Parathyroid adenoma (tissue), 2 donors: ENCODE measurements around the gene SMARCA2.
A peak's percentile ranks its signal among the peaks of the same experiment; 100 is the strongest.

Source experiments
- H2AFZ ChIP-seq: fragments of 300-600 bp; sonication (generic); one replicate; pipeline ENCODE4 v1.7.0; 2017; ENCODE audit warnings: antibody characterized with exemption, mild to moderate bottlenecking
- H3K27ac ChIP-seq: fragments of 300-600 bp; sonication (generic); one replicate; pipeline ENCODE4 v1.7.0; 2017
- H3K27me3 ChIP-seq: fragments of 300-600 bp; sonication (generic); one replicate; pipeline ENCODE4 v1.7.0; 2017; ENCODE audit warnings: low read length; ENCODE audit not compliant: control insufficient read depth, insufficient read depth
- H3K36me3 ChIP-seq: fragments of 300-600 bp; sonication (generic); one replicate; pipeline ENCODE4 v1.7.0; 2017; ENCODE audit warnings: low read length; ENCODE audit not compliant: control insufficient read depth, insufficient read depth
- H3K4me1 ChIP-seq: fragments of 300-600 bp; sonication (generic); one replicate; pipeline ENCODE4 v1.7.0; 2017; ENCODE audit warnings: control low read depth
- H3K4me2 ChIP-seq: fragments of 300-600 bp; sonication (generic); one replicate; pipeline ENCODE4 v1.7.0; 2017; ENCODE audit warnings: low read length
- H3K4me3 ChIP-seq: fragments of 300-600 bp; sonication (generic); one replicate; pipeline ENCODE4 v1.7.0; 2017; ENCODE audit warnings: low read depth, low read length
- H3K79me2 ChIP-seq: fragments of 300-600 bp; sonication (generic); one replicate; pipeline ENCODE4 v1.7.0; 2017; ENCODE audit warnings: control low read depth
- H3K9ac ChIP-seq: fragments of 300-600 bp; sonication (generic); one replicate; pipeline ENCODE4 v1.7.0; 2017; ENCODE audit warnings: mild to moderate bottlenecking
- H3K9me3 ChIP-seq: fragments of 300-600 bp; sonication (generic); one replicate; pipeline ENCODE4 v1.7.0; 2017; ENCODE audit warnings: low read length; ENCODE audit not compliant: control insufficient read depth
- CTCF ChIP-seq: fragments of 300-600 bp; sonication (generic); IDR thresholded peaks from one replicate; pipeline ENCODE4 v1.7.0; 2017; ENCODE audit warnings: antibody characterized with exemption, mild to moderate bottlenecking
- donor health status: primary hyperparathyroidism.

The SMARCA2 gene

DNA sequence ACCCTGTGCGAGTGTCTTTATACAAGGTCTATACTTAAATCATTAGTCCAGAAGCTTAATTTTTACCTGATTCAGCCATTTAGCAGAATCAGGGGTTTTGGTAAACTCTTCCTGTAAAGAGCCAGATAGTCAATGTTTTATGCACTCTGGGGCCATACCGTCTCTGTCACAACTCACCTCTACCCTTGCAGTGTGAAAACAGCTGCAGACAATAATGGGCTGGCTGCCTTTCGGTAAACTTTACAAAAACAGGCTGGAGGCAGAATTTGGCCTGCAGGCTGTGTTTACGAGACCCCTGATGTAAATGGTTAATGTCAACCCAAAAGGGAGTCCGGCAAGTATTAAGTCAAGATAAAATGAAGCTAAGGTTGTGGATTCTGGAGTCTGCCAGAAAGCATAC is 32.8 kb downstream of the SMARCA2 start:
- Histone ChIP-seq H3K27me3 (no peaks in the 10 kb centered on the region), H3K4me3 (no peak overlapping the region), H3K9ac (no peak overlapping the region), H2AFZ (no peak overlapping the region), H3K9me3 (no peaks in the 10 kb centered on the region), H3K27ac (no peak overlapping the region), H3K4me2 (no peak overlapping the region), H3K79me2 (peaks cover 6% of the 10 kb centered on the region), H3K36me3 (no peaks in the 10 kb centered on the region), H3K4me1 (no peaks in the 10 kb centered on the region)
- TF ChIP-seq CTCF, result no peak

DNA sequence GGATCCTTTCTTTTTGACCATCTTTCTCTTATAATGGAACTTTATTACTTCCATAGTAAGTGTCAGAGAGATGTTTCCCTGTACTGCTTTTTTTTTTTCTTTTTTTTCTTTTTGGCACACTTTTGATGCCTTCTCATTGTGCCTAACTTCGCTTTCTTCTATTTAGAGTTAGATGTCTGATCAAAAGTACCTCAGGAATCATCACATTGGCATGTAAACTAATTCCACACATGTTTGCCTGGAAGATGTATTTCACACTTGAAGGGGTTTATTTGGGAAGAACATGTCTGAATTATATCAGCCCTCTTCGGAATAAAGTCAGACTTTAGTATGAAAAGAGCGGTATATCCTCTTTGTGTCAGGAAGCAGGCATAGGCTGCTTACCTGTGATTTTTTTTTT is 35.1 kb downstream of the SMARCA2 start:
- H3K79me2 ChIP-seq, result no peaks in the 10 kb centered on the region
- no peaks in the 10 kb centered on the region for H3K36me3 ChIP-seq
- peaks cover 7% of the 10 kb centered on the region for H3K4me1 ChIP-seq
- no peak overlapping the region for H3K4me3 ChIP-seq
- no peak overlapping the region for H3K4me2 ChIP-seq
- no peaks in the 10 kb centered on the region for H3K9me3 ChIP-seq
- H3K27ac ChIP-seq, result no peak overlapping the region
- H2AFZ ChIP-seq, result no peak overlapping the region
- H3K9ac ChIP-seq, result no peak overlapping the region
- no peaks in the 10 kb centered on the region for H3K27me3 ChIP-seq
- no peak for TF ChIP-seq CTCF

DNA sequence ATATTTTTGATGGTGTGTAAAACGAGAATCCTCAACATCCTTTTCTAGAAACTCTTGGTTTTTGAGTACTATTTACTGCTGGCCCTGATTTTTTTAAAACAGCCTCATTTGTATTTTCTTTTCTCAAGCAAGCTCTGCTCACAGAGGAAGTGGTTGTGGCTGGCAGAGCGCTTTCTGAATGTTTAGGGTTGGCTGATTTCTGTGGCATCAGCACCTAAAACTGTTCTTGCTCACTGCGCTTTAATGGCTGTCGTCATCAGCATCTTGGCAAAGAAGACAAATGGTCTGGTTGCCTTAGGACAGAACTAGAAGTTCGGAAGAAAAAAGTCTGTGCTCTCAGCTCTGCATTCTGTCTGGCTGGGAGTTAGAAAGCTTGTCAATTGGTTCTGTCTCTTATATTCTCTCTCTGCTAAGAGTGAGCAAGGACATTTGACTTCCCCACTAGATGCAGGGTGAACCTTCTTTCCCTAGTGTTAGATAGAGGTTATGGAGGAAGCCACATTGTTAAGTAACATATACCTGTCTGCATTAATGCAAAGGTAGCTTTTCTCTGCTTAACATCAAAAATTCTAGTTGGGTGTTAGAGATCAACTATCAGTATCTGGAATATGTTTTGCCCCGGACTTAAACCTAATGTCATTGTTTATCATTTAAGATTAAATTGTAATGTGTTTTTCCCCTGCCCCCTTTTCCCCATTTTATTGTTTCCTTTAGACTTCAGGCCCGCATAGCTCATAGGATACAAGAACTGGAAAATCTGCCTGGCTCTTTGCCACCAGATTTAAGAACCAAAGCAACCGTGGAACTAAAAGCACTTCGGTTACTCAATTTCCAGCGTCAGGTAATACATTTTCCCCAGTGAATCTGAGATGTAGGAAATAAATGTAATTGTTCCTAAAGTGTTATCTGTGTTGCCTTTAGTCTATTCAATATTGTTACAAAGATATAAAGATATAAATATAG is 39.0 kb downstream of the SMARCA2 start:
- Histone ChIP-seq H3K9me3 (no peaks in the 10 kb centered on the region), H3K4me3 (peak overlapping the region; percentile 43), H3K9ac (no peak overlapping the region), H3K4me2 (peak overlapping the region; percentile 71), H3K36me3 (no peaks in the 10 kb centered on the region), H2AFZ (no peak overlapping the region), H3K27ac (peak overlapping the region; percentile 78), H3K79me2 (peaks cover 2% of the 10 kb centered on the region), H3K27me3 (no peaks in the 10 kb centered on the region), H3K4me1 (peaks cover 7% of the 10 kb centered on the region)
- TF ChIP-seq CTCF, result no peak

DNA sequence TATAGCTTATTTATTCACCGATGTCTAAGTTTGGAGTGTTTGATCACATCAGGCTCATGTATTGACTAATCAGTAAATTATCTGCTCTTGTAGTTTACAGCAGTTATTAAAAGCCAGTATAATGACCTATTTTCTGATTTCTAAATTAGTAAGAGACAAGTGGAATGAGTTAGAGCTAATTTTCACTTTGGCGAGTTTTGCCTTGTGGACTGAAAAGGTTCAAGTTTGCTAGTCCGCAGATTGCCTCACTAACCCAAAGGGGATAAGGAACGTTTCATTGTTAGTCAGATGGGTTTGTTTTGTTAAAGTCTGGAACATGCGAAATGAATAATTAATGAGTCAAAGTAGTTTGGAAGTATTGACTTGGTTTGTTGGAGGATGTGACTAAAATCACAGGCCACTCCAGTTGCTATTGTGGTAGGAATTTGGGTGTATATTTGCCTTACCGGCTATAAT is 40.1 kb downstream of the SMARCA2 start:
- Histone ChIP-seq H3K27me3 (no peaks in the 10 kb centered on the region), H3K36me3 (no peaks in the 10 kb centered on the region), H3K4me3 (no peak overlapping the region), H3K9me3 (no peaks in the 10 kb centered on the region), H3K4me1 (peaks cover 7% of the 10 kb centered on the region), H3K27ac (peak overlapping the region; percentile 78), H3K9ac (no peak overlapping the region), H3K79me2 (peaks cover 2% of the 10 kb centered on the region), H3K4me2 (peak overlapping the region; percentile 71), H2AFZ (no peak overlapping the region)
- TF ChIP-seq CTCF, result no peak
